Trophoblast cell (in vitro differentiated cells and primary cell): ENCODE data around the gene NUP210.

Experiments used
- DNase-seq, 2 donors: peaks; one replicate each; pipeline ENCODE4 v3.0.0-alpha.2; 2016
- H2AFZ ChIP-seq: 2 replicates; pipeline ENCODE4 v1.6.1; 2013; ENCODE audit warnings: low read length, moderate library complexity, mild to moderate bottlenecking; ENCODE audit not compliant: insufficient read depth, poor library complexity
- H2AK5ac ChIP-seq: 2 replicates; pipeline ENCODE4 v1.6.1; 2013; ENCODE audit warnings: mild to moderate bottlenecking, low read length
- H2BK120ac ChIP-seq: 2 replicates; pipeline ENCODE4 v1.6.1; 2013; ENCODE audit warnings: low read length, mild to moderate bottlenecking, moderate library complexity; ENCODE audit not compliant: insufficient read depth, poor library complexity
- H2BK12ac ChIP-seq: 2 replicates; pipeline ENCODE4 v1.6.1; 2013; ENCODE audit warnings: mild to moderate bottlenecking, low read length, moderate library complexity
- H2BK5ac ChIP-seq: 2 replicates; pipeline ENCODE4 v1.6.1; 2013; ENCODE audit warnings: low read length, low read depth, moderate library complexity, mild to moderate bottlenecking; ENCODE audit not compliant: poor library complexity
- H3K14ac ChIP-seq: 2 replicates; pipeline ENCODE4 v1.6.1; 2013; ENCODE audit warnings: mild to moderate bottlenecking, low read length
- H3K18ac ChIP-seq: 2 replicates; pipeline ENCODE4 v1.6.1; 2013; ENCODE audit warnings: mild to moderate bottlenecking, low read length
- H3K23ac ChIP-seq: 2 replicates; pipeline ENCODE4 v1.6.1; 2013; ENCODE audit warnings: low read length
- H3K27ac ChIP-seq: 2 replicates; pipeline ENCODE4 v1.5.1; 2013; ENCODE audit warnings: low read depth, mild to moderate bottlenecking, inconsistent platforms, low read length, moderate library complexity
- H3K27me3 ChIP-seq: 2 replicates; pipeline ENCODE4 v1.6.1; 2013; ENCODE audit warnings: inconsistent platforms, mild to moderate bottlenecking, low read length, moderate library complexity; ENCODE audit not compliant: insufficient read depth
- H3K36me3 ChIP-seq, 2 experiments: 1 replicate in 1 of 2; 2 replicates in 1 of 2; pipeline ENCODE4 v1.6.1; 2013; ENCODE audit warnings: low read length in 2 of 2, mild to moderate bottlenecking in 2 of 2, moderate library complexity in 1 of 2; ENCODE audit not compliant: insufficient read depth in 2 of 2, control insufficient read depth in 1 of 2
- H3K4ac ChIP-seq: 2 replicates; pipeline ENCODE4 v1.6.1; 2013; ENCODE audit warnings: low read depth, mild to moderate bottlenecking, low read length, moderate library complexity
- H3K4me1 ChIP-seq, 2 experiments: 1 replicate in 1 of 2; 2 replicates in 1 of 2; pipeline ENCODE4 v1.6.1; 2013; ENCODE audit warnings: low read length in 2 of 2, mild to moderate bottlenecking in 2 of 2, moderate library complexity in 1 of 2; ENCODE audit not compliant: insufficient read depth in 2 of 2, control insufficient read depth in 1 of 2
- H3K4me2 ChIP-seq: 2 replicates; pipeline ENCODE4 v1.6.1; 2013; ENCODE audit warnings: inconsistent platforms, mild to moderate bottlenecking, low read length, moderate library complexity
- H3K4me3 ChIP-seq: 2 replicates; pipeline ENCODE4 v1.5.1; 2013; ENCODE audit warnings: mild to moderate bottlenecking, low read depth, low read length, inconsistent platforms
- H3K79me1 ChIP-seq: one replicate; pipeline ENCODE4 v1.6.1; 2013; ENCODE audit warnings: low read length
- H3K79me2 ChIP-seq: 2 replicates; pipeline ENCODE4 v1.6.1; 2013; ENCODE audit warnings: low read length, mild to moderate bottlenecking; ENCODE audit not compliant: control insufficient read depth, insufficient read depth, poor library complexity
- H3K9ac ChIP-seq: 2 replicates; pipeline ENCODE4 v1.6.1; 2013; ENCODE audit warnings: mild to moderate bottlenecking, low read length
- H3K9me3 ChIP-seq: 2 replicates; pipeline ENCODE4 v1.6.1; 2013; ENCODE audit warnings: low read depth, mild to moderate bottlenecking, control low read depth, inconsistent platforms, low read length; ENCODE audit not compliant: insufficient read depth
- H4K12ac ChIP-seq: 2 replicates; pipeline ENCODE4 v1.6.1; 2013; ENCODE audit warnings: low read depth, mild to moderate bottlenecking, low read length, moderate library complexity
- H4K8ac ChIP-seq: 2 replicates; pipeline ENCODE4 v1.6.1; 2013; ENCODE audit warnings: low read depth, mild to moderate bottlenecking, low read length, moderate library complexity
- H4K91ac ChIP-seq: one replicate; pipeline ENCODE4 v1.6.1; 2013; ENCODE audit warnings: low read depth, mild to moderate bottlenecking, low read length, moderate library complexity
- WGBS: extraction: QIAGEN DNeasy Blood & Tissue Kit; methylation state at CpG from one replicate; pipeline ENCODE4 v1.1.7; 2013; ENCODE audit warnings: missing lambda C conversion rate; ENCODE audit not compliant: insufficient read length, insufficient coverage; ENCODE audit errors: extremely low coverage; 5-methylcytosine and 5-hydroxymethylcytosine counted together

NUP210 gene

GRCh38 chr3:13274125-13274524 is 146.0 kb downstream of the NUP210 start:
- no peaks in the 10 kb centered on the region for H3K27me3 ChIP-seq
- H3K18ac ChIP-seq, result no peak overlapping the region
- no peak overlapping the region for H3K4me2 ChIP-seq
- no peaks in the 10 kb centered on the region for H3K4me1 ChIP-seq
- H2AK5ac ChIP-seq, result no peak overlapping the region
- H3K79me1 ChIP-seq, result no peaks in the 10 kb centered on the region
- no peak overlapping the region for H4K12ac ChIP-seq
- no peak overlapping the region for H2BK120ac ChIP-seq
- no peak overlapping the region for H3K4ac ChIP-seq
- no CpG with 5 or more reads among the region's 13 CpGs for WGBS
- no peak overlapping the region for H4K8ac ChIP-seq
- DNase-seq, result no peak
- no peak overlapping the region for H3K14ac ChIP-seq
- H3K79me2 ChIP-seq, result no peaks in the 10 kb centered on the region
- H3K4me3 ChIP-seq, result no peak overlapping the region
- no peak overlapping the region for H4K91ac ChIP-seq
- no peak overlapping the region for H2AFZ ChIP-seq
- peaks cover 5% of the 10 kb centered on the region for H3K9me3 ChIP-seq
- no peak overlapping the region for H3K23ac ChIP-seq
- H2BK12ac ChIP-seq, result no peak overlapping the region
- H3K36me3 ChIP-seq, result no peaks in the 10 kb centered on the region
- no peak overlapping the region for H2BK5ac ChIP-seq
- H3K27ac ChIP-seq, result no peak overlapping the region
- no peak overlapping the region for H3K9ac ChIP-seq

- no peaks in the 10 kb centered on the region for H3K79me1 ChIP-seq
- no peak overlapping the region for H2AK5ac ChIP-seq
- H3K14ac ChIP-seq, result no peak overlapping the region
- H3K27me3 ChIP-seq, result no peaks in the 10 kb centered on the region
- H2BK5ac ChIP-seq, result no peak overlapping the region
- H3K18ac ChIP-seq, result no peak overlapping the region
- H3K9me3 ChIP-seq, result peaks cover 5% of the 10 kb centered on the region
- no peak overlapping the region for H3K27ac ChIP-seq
- DNase-seq, result no peak
- H2AFZ ChIP-seq, result no peak overlapping the region
- no peak overlapping the region for H2BK120ac ChIP-seq
- no peak overlapping the region for H3K4me3 ChIP-seq
- H3K4me1 ChIP-seq, result no peaks in the 10 kb centered on the region
- no peak overlapping the region for H4K8ac ChIP-seq
- H2BK12ac ChIP-seq, result no peak overlapping the region
- H3K9ac ChIP-seq, result no peak overlapping the region
- no peak overlapping the region for H4K91ac ChIP-seq
- WGBS, result no CpG with 5 or more reads among the region's 6 CpGs
- no peak overlapping the region for H3K4me2 ChIP-seq
- no peak overlapping the region for H4K12ac ChIP-seq
- no peak overlapping the region for H3K4ac ChIP-seq
- H3K23ac ChIP-seq, result no peak overlapping the region
- H3K36me3 ChIP-seq, result no peaks in the 10 kb centered on the region
- no peaks in the 10 kb centered on the region for H3K79me2 ChIP-seq
These were observed 146.5 kb downstream of the NUP210 start for GRCh38 chr3:13273604-13274105.

GRCh38 chr3:13272831-13273603 is 147.1 kb downstream of the NUP210 start:
- Histone ChIP-seq H2AFZ (no peak overlapping the region), H4K12ac (no peak overlapping the region), H2BK5ac (no peak overlapping the region), H2BK120ac (no peak overlapping the region), H3K9ac (no peak overlapping the region), H3K14ac (no peak overlapping the region), H3K36me3 (no peaks in the 10 kb centered on the region), H3K4me1 (no peaks in the 10 kb centered on the region), H3K27ac (no peak overlapping the region), H3K4me2 (no peak overlapping the region), H3K79me1 (no peaks in the 10 kb centered on the region), H4K8ac (no peak overlapping the region), H3K4ac (no peak overlapping the region), H3K4me3 (no peak overlapping the region), H3K23ac (no peak overlapping the region), H3K79me2 (no peaks in the 10 kb centered on the region), H2BK12ac (no peak overlapping the region), H2AK5ac (no peak overlapping the region), H3K9me3 (peaks cover 5% of the 10 kb centered on the region), H3K27me3 (no peaks in the 10 kb centered on the region), H3K18ac (no peak overlapping the region), H4K91ac (no peak overlapping the region)
- DNase-seq, result no peak
- WGBS, result no CpG with 5 or more reads among the region's 10 CpGs

GRCh38 chr3:13269711-13270378 is 150.3 kb downstream of the NUP210 start:
- Histone ChIP-seq H3K14ac (no peak overlapping the region), H4K91ac (no peak overlapping the region), H3K4ac (no peak overlapping the region), H3K23ac (no peak overlapping the region), H3K4me1 (no peaks in the 10 kb centered on the region), H3K9me3 (peaks cover 8% of the 10 kb centered on the region), H3K4me2 (no peak overlapping the region), H3K79me1 (no peaks in the 10 kb centered on the region), H2AK5ac (no peak overlapping the region), H3K27me3 (no peaks in the 10 kb centered on the region), H3K36me3 (no peaks in the 10 kb centered on the region), H3K27ac (no peak overlapping the region), H4K12ac (no peak overlapping the region), H3K79me2 (no peaks in the 10 kb centered on the region), H2BK12ac (no peak overlapping the region), H2BK120ac (no peak overlapping the region), H4K8ac (no peak overlapping the region), H3K18ac (no peak overlapping the region), H3K4me3 (no peak overlapping the region), H3K9ac (no peak overlapping the region), H2AFZ (no peak overlapping the region), H2BK5ac (no peak overlapping the region)
- whole genome bisulfite sequencing, result no CpG with 5 or more reads among the region's 5 CpGs
- DNase-seq, result no peak
